NCI-H526 treated with DMSO at 0.1 percent for 48 hours (cell line): ENCODE results near the gene EPB41L2.
"Not testable (repeated sequence)": the region's sequence is repeated elsewhere in the genome, so short reads cannot be mapped to it uniquely, and the experiment has no call there.

Experiments
- DNase-seq: peaks from one replicate; lab custom pipeline; 2025; lab: John Stamatoyannopoulos, UW

The EPB41L2 gene

GRCh38 chr6:131036143-131036542 is 26.9 kb downstream of the EPB41L2 start:
- no peak for DNase-seq

GRCh38 chr6:131035582-131035981 is 27.5 kb downstream of the EPB41L2 start:
- no peak for DNase-seq

GRCh38 chr6:131033631-131034030 is 29.4 kb downstream of the EPB41L2 start:
- no peak for DNase-seq

- no peak for DNase-seq
Observed at GRCh38 chr6:131029626-131030297, 33.3 kb downstream of the EPB41L2 start.

DNA sequence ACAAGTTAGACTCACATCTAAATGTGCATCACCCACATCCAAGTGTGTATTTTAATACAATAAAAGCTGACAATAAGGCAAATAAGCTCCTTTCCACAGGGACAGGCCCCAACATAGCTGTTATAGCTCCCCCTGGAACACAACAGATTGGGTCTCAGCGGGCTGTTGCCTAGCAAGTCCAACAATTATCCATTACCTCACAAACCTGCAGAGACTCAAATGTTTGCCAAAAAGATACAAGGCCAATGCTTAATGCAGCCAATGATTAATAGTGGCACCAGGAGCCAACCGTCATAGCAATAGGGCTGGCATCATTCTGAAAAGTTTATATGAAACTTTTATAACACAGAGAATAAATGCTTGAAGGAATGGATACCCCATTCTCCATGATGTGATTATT is 35.7 kb downstream of the EPB41L2 start:
- no peak for DNase-seq

DNA sequence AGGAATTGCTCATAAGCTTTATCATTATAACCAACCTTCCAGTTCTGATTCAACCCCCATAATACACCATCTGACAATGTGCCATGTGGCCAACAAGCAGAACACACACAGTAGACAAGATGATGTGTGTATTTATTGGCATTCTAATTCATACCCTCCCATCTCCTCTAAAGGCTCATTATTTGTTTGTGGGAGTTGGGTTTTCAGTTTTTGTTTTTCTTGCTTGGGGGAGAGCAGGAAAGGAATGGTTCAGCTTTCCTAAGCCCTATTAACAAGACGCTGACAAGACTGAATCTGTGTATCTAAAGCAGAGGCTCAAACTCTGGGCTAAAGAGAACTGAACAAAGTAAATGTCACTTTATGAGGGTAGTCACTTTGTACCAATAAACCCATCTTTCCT is 36.8 kb downstream of the EPB41L2 start:
- DNase-seq = no peak

DNA sequence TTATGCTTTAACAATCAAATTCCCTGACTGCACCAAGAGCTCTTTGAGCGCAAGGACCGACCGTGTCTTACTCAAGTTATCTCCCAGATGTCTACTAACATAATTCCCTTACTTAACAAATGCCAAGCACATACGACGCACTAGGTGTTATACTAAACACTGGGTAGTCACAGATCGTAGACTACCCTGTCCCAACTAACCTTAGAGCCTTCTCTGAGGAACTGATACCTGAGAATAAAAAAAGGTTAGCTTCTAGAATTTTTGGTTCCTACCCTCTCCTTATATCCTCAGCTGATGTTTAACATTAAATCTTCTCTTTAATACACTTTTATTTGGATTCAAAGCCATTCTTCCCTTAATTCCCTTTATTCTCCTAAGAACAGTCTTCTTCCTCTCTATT is 38.5 kb downstream of the EPB41L2 start:
- no peak for DNase-seq

GRCh38 chr6:131023834-131024504 is 39.1 kb downstream of the EPB41L2 start:
- no peak for DNase-seq

GRCh38 chr6:131022691-131023090 is 40.4 kb downstream of the EPB41L2 start:
- DNase-seq = no peak

- no peak for DNase-seq
Observed at GRCh38 chr6:131017962-131018361, 45.1 kb downstream of the EPB41L2 start.

- DNase-seq = no peak
Observed at GRCh38 chr6:131015630-131016263, 47.3 kb downstream of the EPB41L2 start.

- DNase-seq = no peak
Observed at GRCh38 chr6:131015025-131015591, 47.9 kb downstream of the EPB41L2 start.

DNA sequence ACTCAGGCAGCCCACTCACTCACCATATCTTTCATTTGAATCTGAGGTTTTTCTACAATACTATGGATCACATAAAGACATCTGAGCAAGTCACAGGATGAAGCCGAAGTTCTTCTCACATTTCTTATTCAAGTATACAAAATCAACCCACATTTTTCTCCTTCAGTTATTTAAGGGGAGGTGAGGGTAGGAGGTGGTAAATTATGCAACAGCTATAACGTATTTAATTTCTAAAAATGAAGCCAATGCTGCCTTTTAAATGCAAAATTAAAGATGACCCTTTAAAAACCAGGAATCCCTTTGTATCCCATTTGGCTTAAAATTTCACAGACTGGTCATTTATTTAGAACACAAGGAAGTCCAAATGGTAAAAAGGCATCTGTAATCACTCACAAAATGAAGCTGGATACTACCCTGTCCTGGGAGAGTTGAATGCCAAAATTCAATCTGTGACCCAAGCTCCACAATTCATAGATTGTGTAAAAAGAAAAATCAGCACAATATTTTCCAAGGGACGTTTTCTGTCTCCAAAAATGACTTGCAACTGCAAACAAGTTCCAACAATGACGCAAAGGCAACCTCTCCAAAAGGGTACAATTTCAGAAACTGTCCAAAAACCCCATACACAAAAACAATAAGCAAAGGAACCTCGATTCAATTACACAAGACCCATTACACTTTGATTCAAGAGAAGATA is 48.8 kb downstream of the EPB41L2 start:
- DNase-seq = no peak

DNA sequence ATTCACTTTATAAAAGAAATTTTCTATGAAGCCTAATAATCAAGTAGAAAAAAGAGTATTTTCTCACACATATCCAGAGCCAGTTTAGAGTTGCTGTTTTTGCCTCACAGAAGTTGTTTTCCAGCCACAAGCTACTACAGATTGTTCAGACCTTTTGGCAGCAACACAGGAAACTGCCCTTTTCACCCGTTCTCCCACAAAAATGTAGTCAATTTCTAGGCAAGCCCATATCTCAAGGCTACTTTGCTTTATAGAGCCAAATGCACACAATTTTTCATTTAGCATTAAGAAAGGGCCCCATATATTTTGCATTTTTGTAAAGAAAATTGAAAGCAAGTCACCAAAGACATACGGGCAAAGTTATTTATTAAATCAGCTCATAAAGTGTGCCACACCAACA is 49.5 kb downstream of the EPB41L2 start:
- DNase-seq = no peak

- DNase-seq = no peak
Observed at GRCh38 chr6:131009790-131010189, 53.3 kb downstream of the EPB41L2 start.

- not testable (repeated sequence) for DNase-seq
Observed at GRCh38 chr6:131008965-131009364, 54.1 kb downstream of the EPB41L2 start.

DNA sequence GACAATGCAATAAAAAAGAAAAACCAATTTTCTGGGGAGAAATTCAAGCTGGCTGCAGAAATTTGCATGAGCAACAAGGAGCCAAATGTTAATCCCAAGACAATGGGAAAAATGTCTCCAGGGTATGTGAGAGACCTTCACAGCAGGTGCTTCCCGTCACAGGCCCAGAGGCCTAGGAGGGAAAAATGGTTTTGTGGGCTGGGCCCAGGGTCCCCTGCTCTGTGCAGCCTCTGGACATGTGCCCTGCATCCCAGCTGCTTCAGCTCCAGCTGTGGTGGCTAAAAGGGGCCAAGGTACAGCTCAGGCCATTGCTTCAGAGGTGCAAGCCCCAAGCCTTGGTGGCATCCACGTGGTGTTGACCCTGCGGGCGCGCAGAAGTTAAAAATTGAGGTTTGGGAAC is 55.1 kb downstream of the EPB41L2 start:
- not testable (repeated sequence) for DNase-seq

DNA sequence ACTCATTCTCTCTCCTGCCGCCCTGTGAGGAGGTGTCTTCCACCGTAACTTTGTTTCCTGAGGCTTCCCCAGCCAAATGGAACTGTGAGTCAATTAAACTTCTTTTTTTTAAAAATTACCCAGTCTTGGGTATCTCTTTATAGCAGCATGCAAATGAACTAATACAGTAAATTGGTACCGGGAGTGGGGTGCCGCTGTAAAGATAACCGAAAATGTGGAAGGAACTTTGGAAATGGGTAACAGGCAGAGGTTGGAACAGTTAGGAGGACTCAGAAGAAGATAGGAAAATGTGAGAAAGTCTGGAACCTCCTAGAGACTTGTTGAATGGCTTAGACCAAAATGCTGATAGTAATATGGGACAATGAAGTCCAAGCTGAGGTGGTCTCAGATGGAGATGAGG is 55.8 kb downstream of the EPB41L2 start:
- no peak for DNase-seq

- DNase-seq = no peak
Observed at GRCh38 chr6:131005439-131006016, 57.5 kb downstream of the EPB41L2 start.

DNA sequence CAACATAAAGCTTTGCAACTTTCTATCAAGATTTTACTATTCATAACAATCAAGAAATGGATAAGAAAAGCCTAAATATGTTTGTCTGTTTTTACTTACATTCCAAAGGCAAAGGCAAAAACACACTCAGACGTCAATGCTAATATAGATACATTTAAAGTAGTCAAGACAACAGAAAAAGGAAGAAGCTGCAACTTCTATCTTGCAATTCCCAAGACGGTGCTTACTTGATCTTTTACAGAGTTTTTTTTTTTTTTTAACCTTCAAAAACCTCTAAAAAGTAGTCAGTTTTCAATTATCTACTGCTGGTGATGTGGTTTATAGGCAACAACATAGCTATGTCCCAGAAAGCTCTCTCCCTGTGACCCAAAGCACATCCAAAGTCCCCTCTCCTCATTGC is 58.1 kb downstream of the EPB41L2 start:
- DNase-seq = no peak

DNA sequence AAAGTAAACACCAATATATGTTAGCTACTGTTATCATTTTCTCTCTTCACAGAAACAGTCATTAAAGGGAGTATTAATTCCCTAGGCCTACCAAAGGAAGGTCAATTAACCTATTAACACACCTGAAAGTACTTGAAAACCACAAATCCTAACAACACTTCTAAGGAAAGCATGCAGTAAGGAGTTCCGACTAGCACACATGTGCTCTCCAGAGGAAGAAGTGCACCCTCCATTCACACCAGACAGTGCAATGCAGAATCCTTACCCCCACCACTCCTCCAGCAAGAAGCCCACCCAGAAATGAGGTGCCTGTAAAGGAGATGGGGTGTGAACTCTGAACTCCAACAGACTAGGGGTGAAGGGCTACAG is 58.7 kb downstream of the EPB41L2 start:
- DNase-seq = no peak
